Mucosa of rectum (tissue), 2 donors: ENCODE measurements around the gene CNKSR2.
"Not testable (repeated sequence)": the region's sequence is repeated elsewhere in the genome, so short reads cannot be mapped to it uniquely, and the experiment has no call there.

Experiments
- H3K27ac ChIP-seq, 2 donors: one replicate each; pipeline ENCODE4 v1.7.0; 2013; ENCODE audit warnings: inconsistent platforms in 2 of 2, low read depth in 2 of 2, low read length in 2 of 2
- H3K27me3 ChIP-seq, 2 donors: one replicate each; pipeline ENCODE4 v1.7.0; 2013; ENCODE audit warnings: low read length in 2 of 2; ENCODE audit not compliant: control insufficient read depth in 2 of 2, insufficient read depth in 2 of 2
- H3K36me3 ChIP-seq, 2 donors: one replicate each; pipeline ENCODE4 v1.7.0; 2013; ENCODE audit warnings: low read length in 2 of 2; ENCODE audit not compliant: control insufficient read depth in 2 of 2, insufficient read depth in 2 of 2
- H3K4me1 ChIP-seq, 2 donors: one replicate each; pipeline ENCODE4 v1.7.0; 2013; ENCODE audit warnings: low read length in 2 of 2, mild to moderate bottlenecking in 1 of 2; ENCODE audit not compliant: control insufficient read depth in 2 of 2, insufficient read depth in 2 of 2
- H3K4me3 ChIP-seq, 2 donors: one replicate each; pipeline ENCODE4 v1.7.0; 2013; ENCODE audit warnings: low read length in 2 of 2
- H3K9ac ChIP-seq, 2 donors: one replicate each; pipeline ENCODE4 v1.7.0; 2013; ENCODE audit warnings: low read length in 2 of 2, low read depth in 1 of 2, mild to moderate bottlenecking in 1 of 2
- H3K9me3 ChIP-seq, 2 donors: one replicate each; pipeline ENCODE4 v1.7.0; 2013; ENCODE audit warnings: low read length in 2 of 2; ENCODE audit not compliant: control insufficient read depth in 2 of 2
- donor health status: healthy.
- donor health status: Normal muscosa, but diverticular disease.

Gene CNKSR2

DNA sequence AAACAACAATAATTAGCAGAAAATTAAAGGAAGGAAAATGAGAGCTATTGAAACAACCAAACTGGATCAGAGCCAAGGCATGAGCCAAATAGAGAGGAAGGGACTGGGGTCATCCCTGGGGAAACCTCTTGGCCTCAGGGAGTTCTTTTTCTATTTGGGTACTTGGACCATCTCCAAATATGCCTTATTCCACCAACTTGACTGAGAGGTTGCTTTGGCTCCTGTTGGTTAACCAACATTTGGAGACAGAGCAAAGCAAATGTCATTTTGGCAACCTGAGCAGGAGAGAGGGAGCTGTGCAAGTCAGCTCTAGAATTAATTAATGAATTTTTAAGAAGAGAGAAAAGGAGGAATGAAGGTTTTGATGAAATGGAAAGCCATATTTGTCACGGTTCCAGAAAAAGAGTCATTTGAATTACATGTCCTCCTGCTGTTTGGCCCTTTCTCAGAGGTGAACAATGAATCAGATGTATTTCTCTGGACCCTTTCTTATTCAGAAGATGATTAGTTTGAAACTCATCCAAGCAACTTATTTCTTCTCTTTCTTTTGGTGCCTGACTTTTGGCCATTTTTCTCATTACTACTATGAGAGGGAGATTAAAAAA, 119.1 kb downstream of the CNKSR2 start:
- Histone ChIP-seq H3K27ac (no peak overlapping the region), H3K9me3 (no peaks in the 10 kb centered on the region), H3K36me3 (no peaks in the 10 kb centered on the region), H3K4me3 (no peak overlapping the region), H3K27me3 (no peaks in the 10 kb centered on the region), H3K4me1 (no peaks in the 10 kb centered on the region), H3K9ac (no peak overlapping the region)

DNA sequence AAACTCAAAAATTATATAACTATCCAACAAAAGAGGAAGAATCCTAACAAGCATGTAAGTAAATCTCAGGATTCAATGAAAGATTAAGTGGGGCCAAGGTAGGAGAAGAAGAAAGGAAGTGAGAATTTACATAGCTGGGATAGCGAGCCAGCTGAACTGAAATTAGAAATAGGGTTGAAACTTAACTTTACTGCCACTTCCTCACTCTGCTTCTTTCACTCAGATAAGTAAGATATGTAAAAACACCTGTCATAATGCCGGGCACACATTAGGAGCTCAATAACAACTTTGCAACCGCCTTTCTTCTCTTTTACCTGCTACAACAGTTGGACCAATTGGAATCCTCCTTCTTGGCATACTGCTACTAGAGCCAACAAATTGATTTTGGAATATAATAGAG, 129.4 kb downstream of the CNKSR2 start:
- no peaks in the 10 kb centered on the region for H3K4me1 ChIP-seq
- H3K9me3 ChIP-seq, result no peaks in the 10 kb centered on the region
- no peak overlapping the region for H3K4me3 ChIP-seq
- no peaks in the 10 kb centered on the region for H3K27me3 ChIP-seq
- no peaks in the 10 kb centered on the region for H3K36me3 ChIP-seq
- H3K27ac ChIP-seq, result no peak overlapping the region
- H3K9ac ChIP-seq, result no peak overlapping the region

DNA sequence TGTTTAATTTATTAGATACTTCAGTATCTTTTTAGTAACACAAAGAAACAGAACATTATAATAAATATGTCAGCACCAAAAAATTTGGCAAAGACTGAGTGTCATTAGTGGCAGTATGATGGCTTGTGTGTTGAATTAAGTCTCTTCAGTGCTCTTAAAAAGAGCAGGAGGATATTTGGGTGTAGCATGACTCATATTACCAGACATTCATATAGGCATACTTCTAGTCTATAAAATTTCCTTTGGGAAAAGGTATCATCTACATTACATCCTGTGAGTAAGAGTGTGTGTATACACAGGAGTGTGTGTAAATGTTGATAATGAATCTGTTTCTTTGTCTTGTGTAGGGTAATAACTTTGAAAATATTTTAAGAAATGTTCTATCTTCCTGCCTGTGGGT, 135.7 kb downstream of the CNKSR2 start:
- no peaks in the 10 kb centered on the region for H3K9me3 ChIP-seq

DNA sequence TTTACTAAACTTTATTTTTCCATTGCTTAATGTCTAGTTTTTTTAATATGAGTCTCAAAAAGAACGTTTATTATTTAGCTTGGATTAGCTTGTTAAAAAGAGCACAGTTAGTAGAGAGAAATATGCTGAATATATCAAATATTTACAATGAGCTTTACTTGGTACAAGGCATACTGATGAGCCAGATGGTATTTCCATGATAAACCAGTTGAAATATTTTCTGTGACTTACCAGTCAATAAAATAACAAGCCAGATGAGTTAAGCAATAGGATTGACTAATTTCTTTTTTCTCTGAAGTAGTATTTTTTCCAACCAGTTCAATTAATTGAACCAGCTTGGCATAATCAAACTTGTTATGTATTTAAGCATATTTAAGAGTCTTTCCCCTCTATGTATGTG, 149.8 kb downstream of the CNKSR2 start:
- H3K9ac ChIP-seq, result no peak overlapping the region
- no peaks in the 10 kb centered on the region for H3K27me3 ChIP-seq
- H3K9me3 ChIP-seq, result no peaks in the 10 kb centered on the region
- no peaks in the 10 kb centered on the region for H3K4me1 ChIP-seq
- H3K36me3 ChIP-seq, result no peaks in the 10 kb centered on the region
- H3K27ac ChIP-seq, result no peak overlapping the region
- H3K4me3 ChIP-seq, result no peak overlapping the region

More for the DNA sequence above, 135.7 kb downstream of the CNKSR2 start:
- no peak overlapping the region for H3K4me3 ChIP-seq
- no peaks in the 10 kb centered on the region for H3K4me1 ChIP-seq
- H3K9ac ChIP-seq, result no peak overlapping the region
- H3K27me3 ChIP-seq, result no peaks in the 10 kb centered on the region
- no peak overlapping the region for H3K27ac ChIP-seq
- H3K36me3 ChIP-seq, result no peaks in the 10 kb centered on the region

DNA sequence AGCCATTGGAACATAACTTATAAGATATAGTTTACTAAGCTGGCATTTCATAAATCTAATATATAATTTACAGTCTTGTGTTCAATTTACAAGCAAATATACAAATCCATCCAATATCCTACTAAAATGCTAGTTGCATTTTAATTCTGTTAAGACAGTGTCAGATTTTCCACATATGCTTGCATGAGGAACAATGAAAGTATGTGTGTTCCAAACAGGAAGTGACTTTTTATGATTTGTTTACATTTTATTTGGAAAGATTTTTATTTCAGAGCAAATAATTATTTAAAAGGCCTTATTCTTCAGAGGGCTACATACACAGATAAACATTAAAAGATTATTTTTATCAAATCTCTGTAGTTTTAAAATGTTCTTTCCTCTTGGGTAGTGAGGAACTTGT, 153.9 kb downstream of the CNKSR2 start:
- Histone ChIP-seq H3K36me3 (no peaks in the 10 kb centered on the region), H3K9ac (no peak overlapping the region)

DNA sequence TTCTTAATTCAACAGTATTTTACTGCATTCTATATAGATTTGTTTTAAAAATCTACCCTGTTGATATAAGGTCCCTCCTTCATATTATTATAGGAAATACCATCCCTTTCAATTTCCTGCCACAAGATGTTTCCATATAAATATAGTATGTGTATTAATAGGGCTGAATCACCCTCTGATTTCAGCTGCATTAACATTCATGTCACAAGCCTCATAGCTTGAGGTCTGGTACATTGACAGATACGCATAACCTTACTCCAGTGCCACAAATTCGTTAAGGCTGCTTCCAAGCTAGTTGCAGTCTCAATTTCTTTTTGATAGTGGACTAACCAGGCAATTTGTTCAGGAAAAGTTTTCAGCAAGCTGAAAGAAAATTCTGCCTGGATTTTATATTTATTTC, 155.6 kb downstream of the CNKSR2 start:
- Histone ChIP-seq H3K27ac (no peak overlapping the region), H3K27me3 (no peaks in the 10 kb centered on the region), H3K4me3 (no peak overlapping the region), H3K9me3 (no peaks in the 10 kb centered on the region), H3K36me3 (no peaks in the 10 kb centered on the region), H3K4me1 (no peaks in the 10 kb centered on the region), H3K9ac (no peak overlapping the region)

More for the DNA sequence above, 153.9 kb downstream of the CNKSR2 start:
- H3K27me3 ChIP-seq, result no peaks in the 10 kb centered on the region
- H3K4me1 ChIP-seq, result no peaks in the 10 kb centered on the region
- no peaks in the 10 kb centered on the region for H3K9me3 ChIP-seq
- no peak overlapping the region for H3K4me3 ChIP-seq
- H3K27ac ChIP-seq, result no peak overlapping the region

DNA sequence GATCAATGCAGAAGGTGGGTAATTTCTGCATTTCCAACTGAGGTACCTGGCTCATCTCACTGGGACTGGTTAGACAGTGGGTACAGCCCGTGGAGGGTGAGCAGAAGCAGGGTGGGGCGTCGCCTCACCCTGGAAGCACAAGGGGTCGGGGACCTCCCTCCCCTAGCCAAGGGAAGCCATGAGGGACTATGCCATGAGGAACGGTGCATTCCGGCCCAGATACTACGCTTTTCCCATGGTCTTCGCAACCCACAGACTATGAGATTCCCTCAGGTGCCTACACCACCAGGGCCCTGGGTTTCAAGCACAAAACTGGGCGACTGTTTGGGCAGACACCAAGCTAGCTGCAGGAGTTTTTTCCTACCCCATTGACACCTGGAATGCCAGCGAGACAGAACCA, 170.4 kb downstream of the CNKSR2 start:
- H3K9ac ChIP-seq, H3K36me3 ChIP-seq, H3K27me3 ChIP-seq, H3K4me1 ChIP-seq, H3K9me3 ChIP-seq, H3K27ac ChIP-seq, H3K4me3 ChIP-seq: not testable (repeated sequence)

DNA sequence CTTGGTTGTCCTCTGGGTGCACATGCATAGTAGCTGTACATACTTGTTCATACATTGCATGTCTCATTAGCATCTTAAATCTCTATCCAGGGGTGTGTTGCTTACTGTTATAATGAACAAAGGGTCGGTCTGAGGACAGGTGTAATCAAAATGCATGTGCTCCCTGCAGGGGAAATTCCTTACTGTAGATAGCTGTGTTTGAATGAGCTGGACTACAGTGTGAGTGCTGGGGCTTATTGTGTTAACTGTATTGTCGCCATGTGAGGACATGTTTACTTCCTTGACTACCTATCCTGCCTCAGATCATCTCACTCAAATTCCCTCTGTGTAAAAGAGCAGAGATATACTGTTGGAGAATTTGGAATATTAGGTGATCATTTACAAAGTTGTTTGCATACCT, 185.2 kb downstream of the CNKSR2 start:
- Histone ChIP-seq H3K27ac (no peak overlapping the region), H3K9me3 (no peaks in the 10 kb centered on the region), H3K36me3 (no peaks in the 10 kb centered on the region), H3K4me3 (no peak overlapping the region), H3K4me1 (no peaks in the 10 kb centered on the region), H3K27me3 (no peaks in the 10 kb centered on the region), H3K9ac (no peak overlapping the region)

DNA sequence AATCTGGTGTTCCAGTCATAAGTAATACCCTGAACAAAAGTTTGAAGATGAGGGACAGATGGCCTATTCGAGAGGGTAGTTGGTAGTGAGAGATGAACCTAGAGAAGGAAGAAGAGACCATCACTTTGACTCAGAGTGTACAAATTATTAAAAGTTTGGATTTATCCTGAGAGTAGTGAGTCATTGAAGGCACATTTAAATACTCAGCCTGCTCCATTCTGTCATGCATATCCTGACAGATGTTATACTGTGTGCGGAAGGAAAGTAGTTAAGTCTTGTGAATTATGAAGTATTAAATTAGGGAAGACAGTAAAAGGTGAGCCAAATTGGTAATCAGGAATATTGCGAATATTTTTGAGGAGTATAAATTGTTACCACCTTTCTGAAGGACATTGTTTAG, 190.8 kb downstream of the CNKSR2 start:
- Histone ChIP-seq H3K9me3 (no peaks in the 10 kb centered on the region), H3K4me1 (no peaks in the 10 kb centered on the region), H3K4me3 (no peak overlapping the region), H3K27me3 (no peaks in the 10 kb centered on the region), H3K36me3 (no peaks in the 10 kb centered on the region), H3K9ac (no peak overlapping the region), H3K27ac (no peak overlapping the region)

DNA sequence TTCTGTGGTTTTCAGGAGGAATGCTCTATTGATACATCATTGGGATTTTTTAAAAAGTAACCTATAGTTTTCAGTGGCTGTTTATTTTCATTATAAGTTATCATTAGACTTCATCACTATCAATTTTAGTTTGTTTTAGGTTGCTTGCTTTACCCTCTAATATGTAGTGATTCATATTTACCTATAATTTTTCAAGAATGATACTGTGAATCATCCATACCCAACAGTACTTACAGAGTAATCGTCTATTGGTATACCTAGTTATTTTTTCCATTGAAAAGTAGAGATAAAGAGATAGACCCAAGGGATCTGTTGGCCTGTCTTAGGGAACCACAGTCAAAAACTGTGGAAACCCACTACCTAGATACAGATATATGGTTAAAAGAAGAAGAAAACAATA, 200.6 kb downstream of the CNKSR2 start:
- H3K27me3 ChIP-seq, result no peaks in the 10 kb centered on the region
- no peaks in the 10 kb centered on the region for H3K36me3 ChIP-seq
- H3K4me3 ChIP-seq, result no peak overlapping the region
- no peaks in the 10 kb centered on the region for H3K9me3 ChIP-seq
- H3K27ac ChIP-seq, result no peak overlapping the region
- no peaks in the 10 kb centered on the region for H3K4me1 ChIP-seq
- H3K9ac ChIP-seq, result no peak overlapping the region

DNA sequence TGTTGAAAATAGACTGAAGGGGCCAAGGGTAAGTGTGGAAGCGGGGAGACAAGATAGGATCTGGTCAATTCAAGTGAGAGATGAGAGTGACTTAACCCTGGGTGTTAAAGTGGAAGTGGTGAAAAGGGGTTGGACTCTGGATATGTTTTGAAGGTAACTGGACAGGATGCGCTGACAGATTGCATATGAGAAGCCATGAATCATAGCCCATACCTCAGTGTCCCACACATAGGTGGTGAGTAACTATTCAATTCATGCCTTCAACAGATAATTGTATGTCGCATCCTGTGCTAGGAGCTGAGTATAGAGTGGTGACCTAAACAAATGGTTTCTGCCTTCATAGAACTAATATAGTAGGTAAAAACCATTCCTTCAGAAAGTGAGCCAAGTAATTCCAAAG, 207.3 kb downstream of the CNKSR2 start:
- no peak overlapping the region for H3K9ac ChIP-seq
- no peaks in the 10 kb centered on the region for H3K4me1 ChIP-seq
- H3K36me3 ChIP-seq, result no peaks in the 10 kb centered on the region
- no peaks in the 10 kb centered on the region for H3K27me3 ChIP-seq
- no peak overlapping the region for H3K4me3 ChIP-seq
- H3K9me3 ChIP-seq, result no peaks in the 10 kb centered on the region
- H3K27ac ChIP-seq, result no peak overlapping the region
